Endodermal cell (in vitro differentiated cells): Measurements from ENCODE around the gene SSC5D. TPM values are rescaled to one million over a fixed set of nuclear protein-coding genes. Genes with fewer than 3 reads are reported as not detected.

Source experiments
- DNase-seq: peaks from one replicate; pipeline ENCODE4 v3.0.0-alpha.2; 2017
- H3K27ac ChIP-seq: 2 replicates; pipeline ENCODE4 v1.5.1; 2013; ENCODE audit warnings: mild to moderate bottlenecking, low read depth, low read length, moderate library complexity
- H3K27me3 ChIP-seq: 2 replicates; pipeline ENCODE4 v1.6.1; 2013; ENCODE audit warnings: mild to moderate bottlenecking, low read length, moderate library complexity; ENCODE audit not compliant: insufficient read depth, control insufficient read depth, poor library complexity, severe bottlenecking
- H3K36me3 ChIP-seq: 2 replicates; pipeline ENCODE4 v1.7.0; 2013; ENCODE audit warnings: mild to moderate bottlenecking, low read length, moderate library complexity; ENCODE audit not compliant: control insufficient read depth, insufficient read depth
- H3K4me1 ChIP-seq: one replicate; pipeline ENCODE4 v1.7.0; 2013; ENCODE audit warnings: low read length; ENCODE audit not compliant: control insufficient read depth, insufficient read depth
- H3K4me3 ChIP-seq: 2 replicates; pipeline ENCODE4 v1.5.1; 2013; ENCODE audit warnings: mild to moderate bottlenecking, low read length, moderate library complexity
- H3K9ac ChIP-seq: 2 replicates; pipeline ENCODE4 v1.6.1; 2013; ENCODE audit warnings: mild to moderate bottlenecking, low read length, moderate library complexity; ENCODE audit not compliant: poor library complexity, severe bottlenecking; ENCODE audit errors: extremely low read depth
- H3K9me3 ChIP-seq: 2 replicates; pipeline ENCODE4 v1.6.1; 2013; ENCODE audit warnings: mild to moderate bottlenecking, low read length, moderate library complexity; ENCODE audit not compliant: control insufficient read depth
- H3K27ac Mint-ChIP-seq: 2 replicates; pipeline ENCODE4 v1.8.0; 2020; ENCODE audit warnings: mixed read lengths
- H3K27me3 Mint-ChIP-seq: 2 replicates; pipeline ENCODE4 v1.8.0; 2021; ENCODE audit warnings: mild to moderate bottlenecking, mixed read lengths; ENCODE audit not compliant: insufficient read depth
- H3K36me3 Mint-ChIP-seq: 2 replicates; pipeline ENCODE4 v1.8.0; 2020; ENCODE audit warnings: low read depth, mixed read lengths
- H3K4me1 Mint-ChIP-seq: 2 replicates; pipeline ENCODE4 v1.8.0; 2020; ENCODE audit warnings: mixed read lengths
- H3K4me3 Mint-ChIP-seq: 2 replicates; pipeline ENCODE4 v1.8.0; 2020; ENCODE audit warnings: mild to moderate bottlenecking, moderate library complexity, mixed read lengths
- H3K9me3 Mint-ChIP-seq: 2 replicates; pipeline ENCODE4 v1.8.0; 2020; ENCODE audit warnings: mild to moderate bottlenecking, mixed read lengths
- WGBS, 2 experiments: methylation state at CpG; one replicate each; pipeline versions ENCODE4 v1.1.5 to v1.1.7; 2013; ENCODE audit warnings: missing lambda C conversion rate in 2 of 2, mixed read lengths in 1 of 2; ENCODE audit not compliant: insufficient coverage in 1 of 2, insufficient read length in 1 of 2; 5-methylcytosine and 5-hydroxymethylcytosine counted together
- total RNA-seq, 2 donors: library from RNA; stranded (reverse); fragmentation: NEBNext Ultra II Directional in 1 of 2; extraction: Animal tissue kit (Norgen Biotek cat#: 25700) in 1 of 2; gene quantifications; 2 replicates in 1 of 2; 3 replicates in 1 of 2; pipeline ENCODE4 v1.2.1, GENCODE V29; 2021
- TF ChIP-seq, protein P1 (sequence below): fragments of 200-600 bp; sonication (generic); conservative IDR thresholded peaks from 2 replicates; pipeline ENCODE4 v1.5.0; 2021; ENCODE audit warnings: antibody characterized with exemption, mild to moderate bottlenecking

Gene SSC5D
- total RNA-seq, 2 donors from 2014 or later: 1.4 to 2.4 TPM

DNA sequence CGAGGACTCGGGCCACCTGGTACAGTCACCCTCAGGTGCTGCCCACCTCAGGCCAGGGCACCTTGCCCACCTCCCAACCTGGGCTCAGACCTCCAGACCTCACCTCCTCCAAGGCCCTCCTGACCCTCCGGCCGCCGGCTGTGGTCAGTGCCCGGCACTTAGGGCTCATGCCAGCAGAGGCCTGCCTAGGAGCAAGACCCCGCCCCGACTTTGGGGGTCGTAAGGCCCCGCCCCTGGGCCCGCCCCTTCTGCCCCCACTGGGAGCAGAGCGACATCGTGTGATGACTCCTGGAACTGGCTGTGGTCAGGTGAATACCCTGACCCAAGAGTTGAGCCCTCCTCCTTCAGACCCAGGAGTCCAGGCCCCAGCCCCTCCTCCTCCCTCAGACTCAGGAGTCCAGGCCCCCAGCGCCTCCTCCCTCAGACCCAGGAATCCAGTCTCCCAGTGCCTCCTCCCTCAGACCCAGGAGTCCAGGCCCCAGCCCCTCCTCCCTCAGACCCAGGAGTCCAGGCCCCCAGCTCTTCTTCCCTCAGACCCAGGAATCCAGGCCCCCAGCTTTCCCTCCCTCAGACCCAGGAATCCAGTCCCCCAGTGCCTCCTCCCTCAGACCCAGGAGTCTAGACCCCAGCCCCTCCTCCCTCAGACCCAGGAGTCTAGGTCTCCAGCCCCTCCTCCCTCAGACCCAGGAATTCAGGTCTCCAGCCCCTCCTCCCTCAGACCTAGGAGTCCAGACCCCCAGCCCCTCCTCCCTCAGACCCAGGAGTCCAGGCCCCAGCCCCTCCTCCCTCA, 48.9 kb downstream of the SSC5D start, which contains the start of gene SBK2:
SBK2 (minus strand) TSS at position 183 of the 790 bp plus-strand sequence. CDS start 839 bp downstream, outside the sequence.
- no peak within 1 kb of the TSS for H3K27ac ChIP-seq
- H3K9me3 Mint-ChIP-seq: no peaks in the 10 kb centered on the region
- H3K9ac ChIP-seq: no peak within 1 kb of the TSS
- 32 to 33% methylated on average over 5 to 14 of the region's 14 CpGs for WGBS, 2 experiments
- peak; percentile 96 for DNase-seq
- H3K9me3 ChIP-seq: no peaks in the 10 kb centered on the region
- TF ChIP-seq, protein P1, sequence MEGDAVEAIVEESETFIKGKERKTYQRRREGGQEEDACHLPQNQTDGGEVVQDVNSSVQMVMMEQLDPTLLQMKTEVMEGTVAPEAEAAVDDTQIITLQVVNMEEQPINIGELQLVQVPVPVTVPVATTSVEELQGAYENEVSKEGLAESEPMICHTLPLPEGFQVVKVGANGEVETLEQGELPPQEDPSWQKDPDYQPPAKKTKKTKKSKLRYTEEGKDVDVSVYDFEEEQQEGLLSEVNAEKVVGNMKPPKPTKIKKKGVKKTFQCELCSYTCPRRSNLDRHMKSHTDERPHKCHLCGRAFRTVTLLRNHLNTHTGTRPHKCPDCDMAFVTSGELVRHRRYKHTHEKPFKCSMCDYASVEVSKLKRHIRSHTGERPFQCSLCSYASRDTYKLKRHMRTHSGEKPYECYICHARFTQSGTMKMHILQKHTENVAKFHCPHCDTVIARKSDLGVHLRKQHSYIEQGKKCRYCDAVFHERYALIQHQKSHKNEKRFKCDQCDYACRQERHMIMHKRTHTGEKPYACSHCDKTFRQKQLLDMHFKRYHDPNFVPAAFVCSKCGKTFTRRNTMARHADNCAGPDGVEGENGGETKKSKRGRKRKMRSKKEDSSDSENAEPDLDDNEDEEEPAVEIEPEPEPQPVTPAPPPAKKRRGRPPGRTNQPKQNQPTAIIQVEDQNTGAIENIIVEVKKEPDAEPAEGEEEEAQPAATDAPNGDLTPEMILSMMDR: peak; percentile 82
- H3K36me3 ChIP-seq: no peaks in the 10 kb centered on the region
- no peaks in the 10 kb centered on the region for H3K4me1 ChIP-seq
- H3K4me3 Mint-ChIP-seq: peak within 1 kb of the TSS; percentile 39
- H3K4me3 ChIP-seq: no peak within 1 kb of the TSS
- no peaks in the 10 kb centered on the region for H3K27me3 ChIP-seq
- no peaks in the 10 kb centered on the region for H3K36me3 Mint-ChIP-seq
- peak within 1 kb of the TSS; percentile 77 for H3K27ac Mint-ChIP-seq
- no peaks in the 10 kb centered on the region for H3K4me1 Mint-ChIP-seq
- H3K27me3 Mint-ChIP-seq: peaks cover 9% of the 10 kb centered on the region

DNA sequence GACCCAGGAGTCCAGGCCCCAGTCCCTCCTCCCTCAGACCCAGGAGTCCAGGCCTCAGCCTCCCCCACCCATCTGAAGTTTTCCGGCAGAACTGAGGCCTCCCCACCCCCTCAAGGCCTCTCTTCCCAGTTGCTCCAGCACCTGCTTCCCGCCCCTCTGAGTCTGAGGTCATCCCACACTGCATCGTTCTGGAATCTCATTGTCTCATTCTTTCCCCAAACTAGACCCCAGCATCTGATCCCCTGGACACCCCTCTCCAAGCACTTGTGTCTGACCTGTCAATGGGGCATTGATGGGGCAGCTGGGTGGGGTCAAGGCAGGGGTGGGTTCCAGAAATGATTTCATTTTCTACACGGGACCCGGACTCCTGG, 49.5 kb downstream of the SSC5D start:
- no peaks in the 10 kb centered on the region for H3K4me1 ChIP-seq
- Mint-ChIP-seq H3K9me3 (no peaks in the 10 kb centered on the region), H3K4me3 (no peak overlapping the region), H3K27me3 (peaks cover 9% of the 10 kb centered on the region), H3K4me1 (no peaks in the 10 kb centered on the region), H3K27ac (peak overlapping the region; percentile 77), H3K36me3 (no peaks in the 10 kb centered on the region)
- H3K36me3 ChIP-seq: no peaks in the 10 kb centered on the region
- peak; percentile 72 for DNase-seq
- no peak overlapping the region for H3K27ac ChIP-seq
- 20 to 62% methylated on average over 1 to 5 of the region's 5 CpGs for WGBS, 2 experiments
- H3K9me3 ChIP-seq: no peaks in the 10 kb centered on the region
- TF ChIP-seq, protein P1: no peak
- H3K27me3 ChIP-seq: no peaks in the 10 kb centered on the region
- H3K4me3 ChIP-seq: no peak overlapping the region
- no peak overlapping the region for H3K9ac ChIP-seq

DNA sequence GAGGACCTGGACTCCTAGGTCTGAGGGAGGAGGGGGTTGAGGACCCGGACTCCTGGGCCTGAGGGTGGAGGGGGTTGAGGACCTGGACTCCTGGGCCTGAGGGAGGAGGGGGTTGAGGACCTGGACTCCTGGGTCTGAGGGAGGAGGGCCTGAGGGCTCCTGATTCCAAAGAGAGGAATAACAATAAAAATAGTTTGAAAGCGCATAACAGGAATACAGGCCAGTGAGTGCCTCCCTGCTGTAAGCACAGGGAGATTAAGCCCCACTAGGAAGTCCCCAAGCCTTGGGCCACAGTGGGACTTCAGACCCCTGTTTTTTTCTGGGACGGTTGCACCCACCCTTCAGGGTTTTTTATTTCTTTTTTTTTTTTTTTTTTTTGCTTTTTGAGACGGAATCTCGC, 49.9 kb downstream of the SSC5D start:
- Mint-ChIP-seq H3K4me1 (no peaks in the 10 kb centered on the region), H3K9me3 (no peaks in the 10 kb centered on the region), H3K27me3 (peaks cover 9% of the 10 kb centered on the region), H3K4me3 (no peak overlapping the region), H3K36me3 (no peaks in the 10 kb centered on the region), H3K27ac (no peak overlapping the region)
- H3K27me3 ChIP-seq: no peaks in the 10 kb centered on the region
- H3K4me3 ChIP-seq: no peak overlapping the region
- no peak for DNase-seq
- H3K9me3 ChIP-seq: no peaks in the 10 kb centered on the region
- no peaks in the 10 kb centered on the region for H3K4me1 ChIP-seq
- WGBS, 2 experiments: 85 to 100% methylated on average over 1 to 5 of the region's 5 CpGs
- H3K36me3 ChIP-seq: no peaks in the 10 kb centered on the region
- H3K27ac ChIP-seq: no peak overlapping the region
- TF ChIP-seq, protein P1: no peak
- H3K9ac ChIP-seq: no peak overlapping the region
